GM19099 (cell line): ENCODE data around the gene MCC.

ENCODE experiments used
- POLR2A ChIP-seq: IDR thresholded peaks from 3 replicates; pipeline ENCODE4 v1.6.1; 2011; ENCODE audit warnings: low read depth; ENCODE audit not compliant: insufficient read length; ENCODE audit errors: extremely low read depth

Gene MCC

DNA sequence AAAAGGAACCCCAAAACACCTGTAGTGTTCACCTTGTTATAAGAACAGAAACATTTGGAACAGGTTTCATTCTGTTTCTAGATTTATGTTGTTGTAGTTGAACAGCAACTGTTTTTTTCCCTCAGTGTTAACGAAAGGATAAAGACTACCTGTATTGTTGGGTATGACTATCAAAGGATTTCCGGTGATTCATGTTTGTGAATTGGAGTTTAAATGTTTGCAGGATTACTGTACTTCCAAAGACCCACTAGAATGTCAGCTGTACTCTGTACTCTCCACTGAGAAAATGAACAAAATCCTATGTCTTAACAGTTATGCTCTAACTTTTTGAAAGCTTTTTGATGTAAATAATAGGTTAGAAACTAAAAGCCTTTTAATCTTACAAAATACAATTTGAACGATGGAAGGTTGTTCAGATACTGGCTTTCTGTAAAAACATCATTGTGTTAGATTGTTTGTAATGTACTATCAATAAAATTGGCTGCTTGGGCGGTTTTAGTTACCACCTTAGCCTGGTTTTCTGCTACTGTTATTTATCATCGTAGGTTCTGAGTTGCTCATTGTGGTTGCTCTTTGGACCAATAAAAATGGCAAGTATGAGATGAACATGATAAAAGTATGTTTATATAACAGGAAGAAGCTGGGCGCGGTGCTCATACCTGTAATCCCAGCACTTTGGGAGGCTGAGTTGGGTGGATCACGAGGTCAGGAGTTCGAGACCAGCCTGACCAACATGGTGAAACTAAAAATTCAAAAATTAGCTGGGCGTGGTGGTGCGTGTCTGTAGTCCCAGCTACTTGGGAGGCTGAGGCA lies 467.6 kb downstream of the MCC start:
- no peak for TF ChIP-seq POLR2A

DNA sequence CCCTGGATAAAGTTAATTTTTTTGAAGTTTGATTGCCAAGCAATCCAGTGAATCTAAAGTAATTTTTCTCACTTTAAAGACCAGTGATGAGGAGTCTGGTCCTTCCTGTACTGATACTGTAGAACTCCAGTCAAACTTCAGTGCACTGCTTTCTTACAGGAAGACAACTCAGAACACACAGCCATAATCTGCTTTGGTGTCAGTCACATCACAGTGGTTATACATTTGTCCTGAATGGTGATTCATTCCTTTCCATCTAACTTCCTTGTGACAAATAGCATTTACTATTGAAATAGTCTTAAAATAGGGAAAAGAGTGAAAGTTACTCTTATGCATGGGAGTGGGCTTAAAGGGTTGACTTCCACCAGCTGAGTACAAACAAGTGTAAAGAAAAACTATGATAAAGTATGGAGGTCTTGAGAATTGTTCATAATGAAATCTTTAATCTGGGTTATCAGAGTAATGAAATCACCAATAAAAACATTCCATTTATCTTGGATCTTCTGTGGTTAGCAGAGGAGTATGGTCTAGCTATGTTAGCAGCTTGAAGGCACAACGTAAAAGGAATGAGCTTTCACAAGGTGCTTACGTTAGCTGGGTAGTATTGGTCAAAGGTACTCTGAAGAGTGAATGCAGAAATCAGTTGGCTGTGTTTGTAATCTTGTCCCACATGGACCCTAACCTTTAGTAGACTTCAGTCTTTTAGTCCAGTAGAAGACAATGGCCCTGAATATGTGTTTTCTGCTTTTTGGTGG lies 470.2 kb downstream of the MCC start:
- TF ChIP-seq POLR2A, result no peak

DNA sequence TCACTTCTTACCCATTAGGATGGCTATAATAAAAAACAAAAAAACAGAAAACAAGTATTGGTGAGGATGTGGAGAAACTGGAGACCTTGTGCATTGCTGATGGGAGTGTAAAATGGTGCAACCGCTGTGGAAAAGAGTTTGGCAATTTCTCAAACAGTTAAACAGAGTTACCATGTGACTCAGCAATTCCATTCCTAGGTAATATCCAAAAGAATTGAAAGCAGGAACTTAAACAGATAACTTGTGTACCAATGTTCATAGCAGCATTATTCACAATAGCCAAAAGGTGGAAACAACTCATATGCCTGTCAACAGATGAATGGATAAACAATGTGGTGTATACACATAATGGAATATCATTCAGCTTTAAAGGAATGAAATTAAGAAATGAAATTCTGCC lies 482.8 kb downstream of the MCC start:
- TF ChIP-seq POLR2A, result no peak

DNA sequence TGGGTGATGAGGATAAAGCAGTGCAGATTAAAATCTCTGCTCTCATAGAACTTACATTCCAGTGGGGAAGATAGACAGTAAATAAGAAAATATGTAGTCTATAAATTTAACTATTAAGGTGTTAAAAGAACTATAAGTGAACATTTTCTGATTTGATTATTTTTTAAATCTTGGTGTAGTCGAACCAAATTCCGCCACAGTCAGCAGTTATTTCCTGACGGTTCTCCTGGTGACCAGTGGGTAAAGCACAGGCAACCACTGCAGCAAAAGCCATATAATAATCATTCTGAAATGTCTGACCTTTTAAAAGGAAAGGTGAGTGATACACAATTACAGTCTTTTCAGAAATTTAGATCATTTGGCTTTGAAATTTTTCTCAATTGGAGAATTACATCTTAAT lies 484.5 kb downstream of the MCC start:
- no peak for TF ChIP-seq POLR2A

DNA sequence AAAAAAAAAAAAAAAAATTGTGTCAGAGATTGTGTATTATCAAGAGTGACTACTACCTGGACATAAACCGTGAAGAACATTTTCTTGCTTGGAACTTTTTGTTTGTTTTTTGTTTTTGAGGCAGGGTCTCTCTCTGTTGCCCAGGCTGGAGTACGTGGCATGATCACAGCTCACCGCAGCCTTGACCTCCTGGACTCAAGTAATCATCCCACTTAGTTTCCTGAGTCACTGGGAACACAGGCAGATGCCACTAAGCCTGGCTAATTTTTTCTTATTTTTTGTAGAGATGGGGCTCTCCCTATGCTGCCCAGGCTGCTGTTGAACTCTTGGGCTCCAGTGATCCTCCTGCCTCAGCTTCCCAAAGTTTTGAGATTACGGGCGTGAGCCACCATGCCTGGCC lies 485.8 kb downstream of the MCC start:
- TF ChIP-seq POLR2A, result no peak

DNA sequence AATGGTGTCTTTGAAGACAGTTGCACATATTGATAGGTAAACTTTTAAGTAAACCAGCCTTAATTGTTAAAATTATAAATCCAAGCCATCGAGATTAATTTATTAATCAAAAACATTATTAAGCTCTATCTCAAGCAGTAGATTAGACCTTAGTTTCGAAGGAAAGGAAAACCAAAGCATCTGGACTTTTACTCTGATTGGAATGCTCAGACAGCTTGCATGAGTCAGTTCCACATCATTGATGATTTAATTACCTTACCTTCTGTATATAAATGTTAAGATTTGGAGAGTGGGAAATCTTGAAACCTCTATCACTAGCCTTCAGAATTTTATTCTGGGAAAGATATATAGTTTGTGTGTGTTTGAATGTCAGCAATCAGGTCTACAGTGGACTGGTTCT lies 487.8 kb downstream of the MCC start:
- no peak for TF ChIP-seq POLR2A

DNA sequence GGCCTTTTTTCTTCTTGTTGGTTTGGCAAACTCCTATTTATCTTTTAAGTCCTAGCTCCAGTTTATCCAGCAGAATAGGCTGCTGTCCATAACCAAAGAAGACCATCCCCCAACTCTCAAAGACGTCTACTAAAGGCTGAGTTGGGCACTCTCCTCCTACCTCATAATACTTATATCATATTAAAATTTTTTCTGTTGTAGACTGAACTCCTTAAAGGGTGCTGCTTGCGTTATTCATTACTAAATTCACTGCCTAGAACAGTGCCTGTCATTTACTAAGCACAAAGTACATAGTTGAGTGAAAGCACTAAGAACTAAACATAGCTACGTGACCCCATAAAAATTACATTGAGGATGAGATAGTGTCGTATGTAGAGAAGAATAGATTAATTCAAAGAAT lies 490.0 kb downstream of the MCC start:
- no peak for TF ChIP-seq POLR2A

DNA sequence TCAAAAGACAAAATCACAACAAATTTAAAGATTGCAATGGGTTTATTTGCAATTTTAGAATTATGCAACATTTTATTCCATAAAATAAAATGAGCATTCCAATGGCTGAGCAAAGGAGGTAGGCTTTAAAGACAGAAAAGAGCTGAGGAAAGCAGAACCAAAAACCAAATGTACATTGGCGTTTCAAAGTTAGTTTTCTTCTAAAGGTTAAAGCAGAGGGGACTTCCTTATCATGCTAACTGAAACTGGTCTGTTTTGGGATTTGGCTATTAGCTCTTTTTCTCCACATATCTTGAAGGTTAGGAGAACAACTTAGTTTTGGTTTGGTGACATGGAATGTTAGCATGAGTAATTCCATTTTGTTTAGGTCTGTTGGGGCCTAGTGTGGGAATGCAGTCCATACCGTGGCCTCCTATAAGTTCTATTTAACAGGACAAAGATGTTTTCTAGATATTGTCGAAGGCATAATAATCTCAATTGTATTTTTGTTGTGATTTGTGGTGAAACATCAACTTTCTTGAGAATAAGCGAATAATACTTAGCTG lies 491.4 kb downstream of the MCC start:
- TF ChIP-seq POLR2A, result no peak

DNA sequence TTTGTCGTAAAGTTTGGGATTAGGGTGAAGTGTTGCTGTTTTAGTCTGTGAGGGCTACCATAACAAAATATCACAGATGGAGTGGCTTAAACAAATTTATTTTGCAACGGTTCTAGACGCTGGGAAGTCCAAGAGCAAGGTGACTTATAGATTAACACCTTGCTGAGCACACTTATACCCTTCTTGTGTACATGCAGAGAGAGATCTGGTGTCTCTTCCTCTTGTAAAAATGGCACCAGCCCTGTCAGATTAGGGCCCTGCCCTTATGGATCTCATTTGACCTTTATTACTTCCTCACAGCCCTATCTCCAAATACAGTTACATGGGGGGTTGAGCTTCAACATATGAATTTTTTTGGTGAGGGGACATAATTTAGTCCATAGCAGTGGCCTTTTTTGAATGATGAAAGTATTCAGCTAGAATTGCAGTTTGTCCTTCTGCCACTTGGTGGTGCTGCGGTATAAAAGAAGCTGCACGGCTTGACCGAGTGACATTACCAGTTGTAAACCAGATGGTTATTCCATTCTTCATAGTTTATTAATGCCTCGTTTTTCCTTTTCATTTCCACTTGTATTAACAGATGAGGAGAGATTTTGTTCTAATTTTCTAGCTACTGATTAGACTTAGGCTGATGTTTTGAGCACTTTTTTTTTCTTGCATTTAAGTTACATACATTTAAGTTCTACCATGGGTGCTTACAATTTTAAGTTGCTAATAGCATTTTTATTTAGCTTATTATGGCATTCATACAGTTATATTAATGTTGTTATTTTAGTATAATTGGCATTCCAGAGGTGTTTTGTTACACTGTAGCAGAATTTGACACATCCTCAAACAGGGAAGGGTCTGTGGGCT lies 492.3 kb downstream of the MCC start:
- no peak for TF ChIP-seq POLR2A

DNA sequence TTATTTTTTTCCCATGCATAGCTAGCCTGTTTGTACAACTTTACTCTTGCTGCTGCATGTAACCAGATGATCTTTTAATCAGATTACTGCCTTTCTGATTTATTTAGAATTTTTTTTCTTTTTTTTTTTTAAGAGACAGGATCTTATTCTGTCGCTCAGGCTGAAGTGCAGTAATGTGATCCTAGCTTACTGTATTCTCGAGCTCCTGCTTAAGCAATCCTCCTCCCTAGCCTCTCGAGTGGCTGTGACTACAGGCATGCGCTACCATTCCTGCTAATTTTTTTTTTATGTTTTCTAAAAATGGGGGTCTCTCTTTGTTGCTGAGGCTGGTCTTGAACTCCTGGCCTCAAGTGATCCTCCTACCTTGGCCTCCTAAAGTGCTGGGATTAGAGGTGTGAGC lies 502.0 kb downstream of the MCC start:
- no peak for TF ChIP-seq POLR2A

DNA sequence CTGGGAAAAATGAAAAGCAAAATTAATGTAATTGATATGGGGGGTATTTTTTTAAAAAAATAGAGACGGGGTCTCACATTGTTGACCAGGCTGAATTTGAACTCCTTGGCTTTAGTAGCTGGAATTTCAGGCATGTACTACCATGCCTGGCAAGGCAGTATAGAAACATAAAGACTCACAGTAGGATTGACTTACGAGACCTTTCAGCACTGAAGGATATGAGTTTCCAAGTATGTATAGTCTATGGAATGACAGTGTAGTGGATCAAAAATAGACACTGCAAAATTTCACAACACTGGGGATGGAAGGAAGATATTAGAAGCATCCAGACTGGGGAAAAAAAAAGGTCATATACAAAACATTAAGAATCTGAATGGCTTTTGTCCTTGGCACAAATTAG lies 504.9 kb downstream of the MCC start:
- no peak for TF ChIP-seq POLR2A

DNA sequence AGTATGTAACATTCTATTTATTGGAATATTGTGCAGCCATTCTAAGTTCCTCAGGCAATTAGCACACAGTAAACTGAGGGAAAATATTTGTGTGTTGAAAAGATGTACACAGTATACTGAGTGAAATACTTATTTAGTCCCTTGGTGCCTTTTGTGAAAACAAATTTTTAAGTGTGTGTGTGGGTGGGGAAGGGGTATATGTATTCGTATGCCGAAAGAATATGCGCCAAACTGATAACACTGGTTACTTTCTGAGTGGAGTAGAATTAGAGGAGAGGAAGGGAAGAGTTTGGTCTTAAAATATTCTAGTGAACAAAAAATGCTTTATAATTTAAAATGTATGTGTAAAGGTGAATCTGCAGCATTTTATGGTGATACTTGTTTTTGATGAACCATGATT lies 508.5 kb downstream of the MCC start:
- TF ChIP-seq POLR2A, result no peak

DNA sequence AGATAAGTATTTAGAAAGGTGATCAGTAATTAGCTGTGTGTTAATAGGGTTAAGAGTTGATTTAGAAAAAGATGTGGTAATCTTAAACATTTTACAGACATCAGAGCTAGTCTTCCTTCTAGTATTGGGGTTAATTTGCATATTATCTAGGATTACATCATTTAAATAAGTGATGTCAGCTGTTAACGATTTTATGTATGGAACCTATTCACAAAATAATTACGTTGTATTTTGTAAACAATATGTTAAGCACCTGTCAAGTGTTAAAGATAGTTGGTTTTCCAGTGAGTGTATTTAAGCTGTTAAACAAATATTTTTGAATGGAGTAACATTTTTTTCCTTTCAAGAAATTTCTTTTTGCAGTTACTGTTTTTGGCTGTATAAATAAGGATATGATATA lies 509.4 kb downstream of the MCC start:
- no peak for TF ChIP-seq POLR2A

DNA sequence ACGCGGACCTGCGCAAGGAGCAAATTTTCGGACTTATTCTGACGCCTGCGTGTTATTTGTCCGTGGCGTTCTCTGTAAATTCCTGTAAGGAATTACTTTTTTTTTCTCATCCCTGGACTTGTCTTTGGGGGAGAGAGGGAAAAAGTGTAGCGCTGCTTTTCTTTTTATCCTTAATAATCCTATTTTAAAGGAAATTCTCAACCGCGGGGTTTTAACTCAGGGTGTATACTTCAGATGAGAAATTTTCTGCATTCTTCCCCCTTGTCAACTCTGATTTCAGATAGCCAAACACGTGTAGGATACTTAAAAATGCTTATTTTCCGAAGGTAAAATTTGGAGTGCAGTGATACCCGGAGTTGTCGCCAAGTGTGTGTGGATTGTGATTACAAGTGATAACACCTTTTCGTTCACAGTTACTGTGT lies 510.8 kb downstream of the MCC start:
- TF ChIP-seq POLR2A, result no peak

DNA sequence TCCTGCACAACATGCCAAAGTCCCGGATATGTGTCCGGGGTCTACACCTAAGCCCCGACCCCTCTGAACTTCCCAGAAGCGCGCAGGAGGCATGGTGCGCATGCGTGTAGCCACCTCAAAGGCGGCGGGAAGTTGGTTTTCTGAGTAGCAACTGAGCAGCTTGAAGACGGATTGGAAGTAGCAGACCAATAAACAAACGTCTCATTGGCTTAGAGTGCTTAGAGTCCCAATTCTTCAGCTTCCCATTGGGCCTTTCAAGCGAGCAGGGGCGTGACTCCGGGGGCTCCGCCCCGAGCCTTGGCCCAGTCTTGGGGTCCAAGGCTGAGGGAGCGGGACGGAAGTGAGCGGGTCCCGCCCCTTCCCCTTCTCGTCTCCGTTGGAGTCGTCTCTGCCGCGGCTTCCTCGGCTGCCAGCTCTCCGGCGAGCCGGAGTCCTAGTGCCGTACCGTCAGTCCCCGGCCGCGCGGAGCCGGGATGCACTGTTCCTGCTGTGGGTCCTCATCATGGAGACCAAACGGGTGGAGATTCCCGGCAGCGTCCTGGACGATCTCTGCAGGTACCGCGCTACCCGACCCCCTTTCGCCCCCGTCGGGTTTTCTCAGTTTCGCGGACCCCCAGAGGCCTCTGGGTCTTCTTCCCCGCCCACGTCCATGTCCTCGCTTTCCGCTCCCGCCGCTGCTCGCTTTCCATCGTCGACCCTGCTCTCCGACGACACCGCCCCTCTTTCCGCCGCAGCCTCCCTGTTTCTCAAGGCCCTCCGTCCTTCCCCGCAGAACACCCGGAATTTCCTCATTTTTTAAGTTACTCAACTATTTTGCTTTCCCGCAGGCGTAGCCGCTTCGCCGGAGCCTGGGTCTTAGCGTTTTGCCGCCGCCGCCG lies 511.6 kb downstream of the MCC start, which contains the start of gene DCP2:
TSS of gene DCP2 (plus strand) at position 367 of the 878 bp plus-strand sequence. CDS start at position 503, 136 bp downstream.
- TF ChIP-seq POLR2A, result peak; percentile 96
